OCI-M2 (cell line): ENCODE data around the gene BBLN.
"Not testable (repeated sequence)": the region's sequence is repeated elsewhere in the genome, so short reads cannot be mapped to it uniquely, and the experiment has no call there.

Source experiments
- DNase-seq: peaks from one replicate; lab custom pipeline; 2025; ENCODE audit not compliant: unreplicated experiment; lab: John Stamatoyannopoulos, UW

Gene BBLN

DNA sequence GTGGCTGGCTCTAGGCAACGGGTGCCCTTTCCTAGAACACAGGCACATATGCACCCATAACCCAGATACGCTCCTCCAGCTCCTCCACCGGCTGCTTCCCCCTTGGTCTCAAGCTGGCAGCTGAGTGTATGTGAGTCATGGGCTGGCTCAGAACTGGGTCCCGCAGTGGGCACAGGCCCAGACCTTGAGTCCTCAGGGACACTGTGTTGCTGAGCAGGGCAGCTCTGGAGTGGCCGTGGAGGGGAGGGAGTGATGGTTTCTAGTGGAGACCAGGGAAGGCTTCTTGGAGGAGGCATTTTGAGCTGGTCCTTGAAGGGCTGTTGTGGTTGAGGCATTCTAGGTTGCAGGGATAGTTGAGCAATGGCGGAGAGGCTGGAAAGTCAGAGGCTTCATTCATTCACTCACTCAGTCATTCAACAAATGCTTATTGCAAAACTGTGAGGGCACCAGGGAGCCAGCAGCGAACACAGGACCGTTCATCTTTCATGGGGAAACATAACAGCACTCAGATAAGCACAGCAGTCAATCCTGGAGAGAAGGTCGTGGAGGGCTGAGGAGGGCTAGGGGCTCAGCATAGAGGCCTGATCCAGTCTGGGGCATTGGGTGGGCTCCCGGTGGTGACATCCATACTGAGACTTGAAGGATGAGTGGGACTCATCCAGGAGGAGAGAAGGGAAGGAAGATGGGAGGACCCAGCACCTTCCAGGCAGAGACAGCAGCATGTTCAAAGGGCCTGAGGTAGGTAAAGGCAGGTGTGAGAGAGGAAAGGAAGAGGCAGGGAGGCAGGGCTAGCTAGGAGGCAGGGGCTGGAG is 2.4 kb downstream of the BBLN start:
- no peak for DNase-seq

DNA sequence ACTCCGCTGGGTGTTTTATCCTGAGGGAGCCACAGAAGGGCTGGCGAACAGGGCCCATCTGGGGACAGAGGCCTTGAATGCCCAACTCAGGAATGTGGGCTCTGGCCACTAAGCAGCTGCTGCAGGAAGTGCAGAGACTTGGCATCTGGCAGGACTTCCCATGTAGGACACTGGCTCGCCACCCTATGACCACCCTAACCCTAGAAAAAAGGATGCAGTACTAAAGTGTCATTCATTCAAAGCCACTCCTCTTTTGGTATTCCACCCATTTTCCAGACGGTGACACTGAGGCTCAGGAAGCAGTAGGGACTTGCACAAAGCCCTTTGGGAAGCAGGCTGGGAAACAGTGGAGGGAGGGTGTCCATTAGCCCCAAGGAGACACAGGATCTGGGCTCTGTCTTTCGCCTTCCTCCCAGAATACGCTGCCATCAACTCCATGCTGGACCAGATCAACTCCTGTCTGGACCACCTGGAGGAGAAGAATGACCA is 3.0 kb downstream of the BBLN start:
- DNase-seq: no peak

DNA sequence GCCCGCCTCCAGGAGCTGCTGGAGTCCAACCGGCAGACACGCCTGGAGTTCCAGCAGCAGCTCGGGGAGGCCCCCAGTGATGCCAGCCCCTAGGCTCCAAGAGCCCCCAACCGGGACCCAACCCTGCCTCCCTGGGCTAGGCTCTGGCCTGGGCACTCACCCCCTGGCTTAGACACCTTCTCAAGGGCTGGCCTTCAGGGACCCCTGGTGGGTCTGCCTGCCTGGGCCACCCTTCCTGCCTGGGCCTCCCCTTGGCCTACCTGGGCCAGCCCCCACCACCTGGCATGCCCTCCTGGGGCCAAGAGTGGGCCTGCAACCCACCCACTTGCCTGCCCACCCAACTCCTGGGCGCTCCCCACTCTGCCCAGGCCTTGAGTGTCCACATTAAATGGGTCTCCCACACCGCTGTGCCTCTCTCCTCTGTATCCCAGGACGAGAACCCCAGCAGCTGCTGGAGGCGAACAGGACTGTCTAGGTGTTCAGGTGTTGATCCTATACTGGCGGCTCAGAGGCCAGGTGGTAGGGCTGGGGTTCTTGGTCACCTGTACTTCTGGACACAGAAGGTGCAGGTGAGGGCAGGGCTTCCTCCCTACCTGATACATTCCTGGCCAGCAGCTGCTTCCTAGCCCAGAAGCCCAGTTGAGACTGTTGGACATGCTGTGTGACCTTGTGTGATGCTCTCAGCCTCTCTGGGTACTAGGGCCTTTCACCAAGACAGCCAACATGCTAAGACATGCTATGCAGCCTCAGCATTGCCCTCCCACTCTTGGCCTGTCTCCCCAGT is 3.6 kb downstream of the BBLN start:
- no peak for DNase-seq

DNA sequence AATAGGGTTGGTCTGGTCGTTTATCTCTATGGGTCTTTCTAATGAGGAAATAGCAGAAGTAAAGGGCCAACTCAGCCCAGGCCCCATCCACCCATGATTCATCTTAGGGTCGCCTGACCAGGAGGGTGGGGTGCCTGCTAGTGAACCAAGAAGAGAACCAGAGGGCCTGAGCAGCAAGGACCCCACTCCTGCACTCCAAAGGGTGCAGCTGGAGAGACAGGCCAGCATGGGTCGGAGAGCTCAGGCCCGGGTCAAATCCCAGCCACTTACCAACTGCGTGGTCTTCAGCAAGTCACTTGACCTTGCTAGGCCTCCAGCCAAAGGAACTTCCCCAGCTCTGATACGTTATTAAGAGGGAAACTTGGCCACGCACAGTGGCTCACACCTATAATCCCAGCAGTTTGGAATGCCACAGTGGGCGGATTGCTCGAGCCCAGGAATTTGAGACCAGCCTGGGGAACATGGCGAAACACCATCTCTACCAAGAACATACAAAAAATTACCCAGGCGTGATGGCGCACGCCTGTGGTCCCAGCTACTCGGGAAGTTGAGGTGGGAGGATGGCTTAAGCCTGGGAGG is 4.3 kb downstream of the BBLN start:
- DNase-seq: no peak

DNA sequence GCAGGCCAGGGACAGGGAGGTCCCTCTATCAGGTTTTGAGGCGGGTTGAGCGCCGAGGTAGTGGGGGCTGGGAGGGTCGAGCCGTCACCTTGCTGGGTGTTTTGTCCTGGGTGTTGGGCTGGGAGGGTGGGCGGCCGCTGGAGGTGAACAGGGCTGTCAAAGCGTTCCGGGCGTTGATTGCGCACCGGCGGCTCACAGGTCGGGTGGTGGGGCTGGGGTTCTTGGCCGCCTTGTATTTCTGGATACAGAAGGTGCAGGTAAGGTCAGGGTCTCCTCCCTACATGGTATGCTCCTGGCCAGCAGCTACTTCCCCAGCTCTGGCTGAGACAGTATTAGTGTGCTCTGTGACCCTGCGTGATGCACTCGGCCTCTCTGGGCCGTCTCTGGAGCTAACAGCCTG is 6.1 kb downstream of the BBLN start:
- DNase-seq: no peak

DNA sequence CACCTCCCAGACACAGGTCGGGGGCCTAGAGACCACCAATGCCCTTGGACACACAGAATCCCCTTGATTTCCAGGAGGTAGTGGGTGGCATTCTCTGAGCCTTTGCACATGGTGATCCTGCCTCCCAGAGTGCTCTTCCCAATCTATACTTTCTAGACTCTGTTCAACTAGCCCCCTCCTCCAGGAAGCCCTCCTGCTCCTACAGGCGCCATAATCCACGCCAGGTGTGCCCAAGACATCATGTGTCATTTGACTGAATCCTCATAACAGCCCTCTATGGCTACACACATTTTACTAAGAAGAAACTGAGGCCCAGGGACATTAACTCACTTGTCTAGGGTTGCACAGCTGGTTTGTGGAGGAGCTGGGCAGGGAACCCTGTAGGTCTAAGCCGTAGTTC is 7.1 kb downstream of the BBLN start:
- DNase-seq: no peak

DNA sequence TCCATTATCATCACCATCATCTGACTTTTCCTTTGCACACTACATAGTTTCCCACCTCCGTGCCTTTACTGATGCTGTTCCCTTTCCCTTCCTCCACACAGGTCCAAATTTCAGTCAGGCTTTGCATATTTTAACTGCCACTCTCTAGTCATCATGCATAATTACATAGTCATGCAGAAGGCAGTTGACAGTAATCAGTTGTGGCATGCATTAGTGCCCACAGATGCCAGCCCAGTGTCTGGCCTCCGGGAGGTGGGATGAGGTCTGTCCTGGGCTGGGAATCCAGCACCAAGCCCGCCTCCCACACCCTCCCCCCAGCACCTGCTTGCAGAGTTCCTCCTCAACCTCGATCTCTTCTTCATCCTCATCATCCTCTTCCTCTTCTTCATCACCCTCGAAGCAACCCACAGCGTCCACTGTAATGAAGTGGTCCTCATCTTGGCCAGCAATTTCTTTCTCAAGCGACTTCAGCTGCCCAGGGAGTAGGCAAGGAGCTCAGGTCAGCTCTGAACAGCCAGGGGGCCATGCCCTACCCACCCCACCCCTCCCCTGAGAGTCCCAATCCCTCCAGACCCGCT is 8.8 kb downstream of the BBLN start:
- no peak for DNase-seq

DNA sequence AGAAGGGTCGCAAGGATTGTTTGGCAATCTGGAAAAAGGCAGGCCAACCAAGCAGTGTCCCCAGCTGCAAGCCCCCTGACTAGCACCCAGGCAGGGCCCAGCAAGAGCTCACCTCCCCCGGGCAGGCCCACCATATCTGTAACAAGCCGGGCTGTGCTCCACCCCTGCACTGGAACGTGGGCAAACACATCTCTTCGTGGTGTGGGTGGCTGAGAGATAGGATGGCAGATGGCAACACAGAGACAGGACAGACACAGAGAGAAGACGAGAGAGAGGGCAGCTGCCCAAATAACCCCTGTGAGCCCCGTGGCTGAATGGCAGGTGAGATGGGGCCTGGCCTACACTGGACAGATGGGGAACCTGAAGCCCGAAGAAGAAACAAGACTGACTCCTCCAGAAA is 9.4 kb downstream of the BBLN start:
- no peak for DNase-seq

DNA sequence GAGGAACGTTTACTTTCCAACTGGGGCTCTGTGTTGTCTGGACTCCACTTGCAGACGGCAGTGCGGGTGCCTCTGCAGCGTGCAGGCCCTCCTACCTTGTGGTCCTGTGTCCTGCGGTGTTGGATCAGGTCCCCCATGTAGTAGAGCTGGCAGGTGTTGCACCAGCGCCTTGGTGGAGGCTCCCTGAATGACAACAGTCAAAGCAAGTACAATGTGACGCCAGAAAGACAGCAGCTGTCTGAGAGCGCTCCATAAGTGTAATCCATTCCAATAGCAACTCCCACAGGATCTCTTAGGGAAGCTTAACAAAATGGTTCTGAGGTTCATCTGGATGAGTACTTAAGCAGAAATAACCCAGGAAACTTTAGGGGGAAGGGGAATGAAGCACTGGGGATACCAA is 9.9 kb downstream of the BBLN start:
- no peak for DNase-seq

DNA sequence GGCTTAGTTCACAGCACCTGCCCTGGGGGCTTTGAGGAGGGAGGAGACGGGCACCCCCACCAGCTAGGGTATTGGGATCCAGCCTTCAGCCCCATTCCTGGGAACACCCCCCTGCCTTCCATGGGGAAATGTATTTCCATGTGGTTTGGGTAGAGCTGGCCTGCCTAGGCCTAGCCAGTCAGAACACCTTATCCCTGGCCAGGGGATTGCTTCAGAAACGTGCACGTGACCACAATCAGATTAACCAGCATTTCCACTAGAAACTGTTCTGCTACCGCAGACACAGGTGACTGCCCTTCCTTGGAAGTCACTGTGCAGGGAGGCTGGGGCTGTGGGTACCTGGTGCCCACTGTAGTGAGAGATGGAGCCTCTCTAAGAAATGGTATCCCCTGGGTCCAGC is 14.0 kb downstream of the BBLN start:
- DNase-seq: no peak

DNA sequence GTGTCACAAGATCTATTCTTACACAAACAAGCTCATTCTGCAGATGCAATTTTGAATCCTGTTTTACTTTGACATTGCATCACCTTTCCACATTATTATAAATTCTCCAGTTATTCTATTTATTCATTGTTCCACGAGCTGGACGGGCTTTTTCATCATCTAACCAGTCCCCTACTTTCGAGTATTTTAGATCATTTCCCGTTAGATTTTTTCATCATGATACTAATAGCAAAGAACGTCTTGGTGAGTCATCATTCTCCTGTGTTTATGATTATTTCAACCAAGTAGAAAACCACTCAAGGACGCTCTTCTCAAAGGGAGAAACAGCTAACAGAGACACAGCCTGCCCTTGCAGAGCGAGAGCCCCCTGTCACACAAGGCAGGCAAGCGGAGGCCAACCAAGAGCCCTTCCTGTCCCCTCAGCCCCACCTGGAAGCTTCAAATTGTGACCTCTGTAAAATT is 15.1 kb downstream of the BBLN start:
- no peak for DNase-seq

DNA sequence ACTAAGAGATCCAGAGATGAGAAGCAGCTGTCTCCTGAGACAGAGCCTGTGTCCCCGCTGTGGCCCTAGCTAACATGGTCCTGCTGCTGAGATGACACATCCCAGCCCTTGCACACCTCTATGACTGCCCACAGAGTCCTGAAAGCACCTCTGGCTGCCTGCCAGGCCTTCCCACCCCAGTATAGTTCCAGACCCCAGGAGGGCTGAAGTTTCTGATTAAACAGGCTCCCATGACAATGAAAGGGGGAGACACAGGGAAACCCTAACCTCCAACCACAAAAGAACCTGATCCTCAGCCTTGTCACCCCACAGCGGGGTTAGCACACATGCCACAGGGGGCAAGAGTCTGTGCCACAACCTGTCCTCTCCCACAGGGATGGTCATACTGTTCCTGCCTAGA is 15.7 kb downstream of the BBLN start:
- no peak for DNase-seq

DNA sequence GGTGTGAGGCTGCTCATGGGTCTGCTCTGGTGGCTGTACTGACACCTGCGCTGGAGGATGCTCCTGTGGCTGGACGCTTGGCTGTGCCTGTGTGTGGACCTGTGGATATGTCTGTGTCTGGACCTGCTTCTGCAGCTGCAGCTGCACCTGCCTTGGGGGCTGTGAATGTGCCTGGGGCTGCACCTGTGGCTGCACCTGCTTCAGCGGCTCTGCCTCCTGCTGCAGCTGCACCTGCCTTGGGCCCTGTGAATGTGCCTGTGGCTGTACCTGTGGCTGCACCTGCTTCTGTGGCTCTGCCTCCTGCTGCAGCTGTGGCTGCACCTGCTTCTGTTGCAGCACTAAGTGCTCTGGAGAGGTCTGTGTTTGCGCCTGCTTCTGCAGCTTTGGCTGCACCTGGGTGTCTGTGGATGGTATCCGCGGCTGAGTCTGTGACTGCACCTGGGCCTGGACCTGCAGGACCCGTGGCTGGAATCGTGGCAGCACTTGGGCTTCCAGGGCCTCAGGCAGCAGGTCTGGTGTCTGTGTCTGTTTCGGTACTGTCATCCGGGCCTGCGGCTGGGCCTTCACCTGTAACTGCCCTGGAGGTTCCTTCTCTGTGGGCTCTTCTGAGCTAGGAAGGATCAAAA is 18.9 kb downstream of the BBLN start:
- no peak for DNase-seq

DNA sequence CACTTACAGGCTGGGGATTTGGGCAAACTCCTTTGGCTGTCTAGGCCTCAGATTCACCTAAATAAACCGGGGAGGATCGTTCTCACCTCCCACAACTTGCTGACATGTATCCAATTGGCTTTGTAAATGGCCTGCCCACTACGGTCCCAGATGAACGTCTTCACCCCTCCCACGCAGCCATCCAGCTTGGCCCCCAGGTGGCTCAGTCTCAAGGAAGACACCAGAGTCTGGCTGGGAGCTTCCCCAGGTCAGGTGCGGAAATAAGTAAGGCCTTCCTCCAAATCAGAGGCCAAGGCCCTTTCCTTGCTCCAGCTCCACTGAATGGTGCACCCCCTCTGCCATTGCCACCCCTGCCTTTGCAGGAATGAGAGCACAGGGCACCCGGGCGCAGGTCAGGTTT is 19.9 kb downstream of the BBLN start:
- no peak for DNase-seq

DNA sequence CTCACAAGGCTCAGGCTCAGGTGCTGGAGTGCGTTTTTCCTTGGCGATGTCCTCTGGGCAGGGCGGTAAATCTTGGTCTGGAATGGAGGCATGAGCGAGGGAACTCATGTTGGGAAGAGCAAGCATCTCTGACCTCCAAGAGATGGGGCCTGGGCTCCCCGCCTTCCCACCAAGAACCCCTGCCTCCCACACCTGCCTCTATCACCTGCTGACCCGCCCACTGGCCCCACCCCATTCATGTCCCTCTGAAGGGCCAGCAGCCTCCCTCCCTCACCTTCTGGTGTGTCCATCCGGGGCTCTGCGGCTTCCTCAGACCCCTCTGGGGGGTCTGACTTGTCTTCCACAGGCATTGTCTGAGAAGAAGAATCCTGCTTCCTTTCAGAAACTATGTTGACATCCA is 20.4 kb downstream of the BBLN start:
- no peak for DNase-seq

DNA sequence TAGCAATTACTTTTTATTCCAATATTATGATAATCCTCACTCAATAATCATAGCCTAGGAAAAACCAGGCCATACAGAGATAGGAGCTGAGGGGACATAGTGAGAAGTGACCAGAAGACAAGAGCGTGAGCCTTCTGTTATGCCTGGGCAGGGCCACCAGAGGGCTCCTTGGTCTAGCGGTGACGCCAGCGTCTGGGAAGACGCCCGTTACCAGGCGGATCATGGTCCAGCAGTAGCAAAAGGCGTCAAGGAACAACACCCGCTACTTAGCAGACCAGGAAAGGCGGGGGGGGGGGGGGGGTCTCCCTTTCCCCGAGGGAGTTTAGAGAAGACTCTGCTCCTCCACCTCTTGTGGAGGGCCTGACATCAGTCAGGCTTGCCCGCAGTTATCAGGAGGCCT is 21.4 kb downstream of the BBLN start:
- DNase-seq: not testable (repeated sequence)

DNA sequence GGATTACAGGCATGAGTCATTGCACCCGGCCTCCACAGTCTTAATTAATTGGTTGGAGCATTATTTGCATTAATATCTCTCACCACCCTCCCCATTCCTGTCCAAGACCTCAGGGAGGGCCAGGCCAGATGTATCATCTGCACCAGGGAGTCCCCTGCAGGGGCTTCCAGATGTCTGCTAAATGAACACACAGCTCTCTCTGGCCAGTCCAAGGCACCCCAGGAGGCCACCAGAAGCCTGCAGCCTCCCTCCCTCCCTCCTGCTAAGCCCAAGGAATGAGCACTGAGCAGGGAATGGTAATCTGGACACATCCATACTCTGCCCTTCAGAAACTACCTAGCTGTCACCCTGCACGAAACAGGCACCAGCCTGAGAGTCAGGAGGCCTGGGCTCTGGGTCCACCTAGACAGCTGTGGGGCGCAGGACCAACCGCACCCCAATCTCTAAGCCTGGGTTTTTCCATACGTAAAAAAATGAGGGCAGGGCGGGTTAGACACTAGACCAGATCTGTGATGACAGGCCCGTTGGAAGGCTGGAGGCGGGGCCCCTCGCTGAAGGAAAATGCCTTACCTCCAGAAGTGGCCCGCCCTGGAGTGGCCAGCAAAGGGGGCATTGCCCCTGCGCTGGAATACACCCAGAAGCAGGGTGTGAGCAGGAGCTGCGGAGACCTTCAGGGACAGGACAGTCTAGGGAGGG is 23.0 kb downstream of the BBLN start:
- DNase-seq: no peak

DNA sequence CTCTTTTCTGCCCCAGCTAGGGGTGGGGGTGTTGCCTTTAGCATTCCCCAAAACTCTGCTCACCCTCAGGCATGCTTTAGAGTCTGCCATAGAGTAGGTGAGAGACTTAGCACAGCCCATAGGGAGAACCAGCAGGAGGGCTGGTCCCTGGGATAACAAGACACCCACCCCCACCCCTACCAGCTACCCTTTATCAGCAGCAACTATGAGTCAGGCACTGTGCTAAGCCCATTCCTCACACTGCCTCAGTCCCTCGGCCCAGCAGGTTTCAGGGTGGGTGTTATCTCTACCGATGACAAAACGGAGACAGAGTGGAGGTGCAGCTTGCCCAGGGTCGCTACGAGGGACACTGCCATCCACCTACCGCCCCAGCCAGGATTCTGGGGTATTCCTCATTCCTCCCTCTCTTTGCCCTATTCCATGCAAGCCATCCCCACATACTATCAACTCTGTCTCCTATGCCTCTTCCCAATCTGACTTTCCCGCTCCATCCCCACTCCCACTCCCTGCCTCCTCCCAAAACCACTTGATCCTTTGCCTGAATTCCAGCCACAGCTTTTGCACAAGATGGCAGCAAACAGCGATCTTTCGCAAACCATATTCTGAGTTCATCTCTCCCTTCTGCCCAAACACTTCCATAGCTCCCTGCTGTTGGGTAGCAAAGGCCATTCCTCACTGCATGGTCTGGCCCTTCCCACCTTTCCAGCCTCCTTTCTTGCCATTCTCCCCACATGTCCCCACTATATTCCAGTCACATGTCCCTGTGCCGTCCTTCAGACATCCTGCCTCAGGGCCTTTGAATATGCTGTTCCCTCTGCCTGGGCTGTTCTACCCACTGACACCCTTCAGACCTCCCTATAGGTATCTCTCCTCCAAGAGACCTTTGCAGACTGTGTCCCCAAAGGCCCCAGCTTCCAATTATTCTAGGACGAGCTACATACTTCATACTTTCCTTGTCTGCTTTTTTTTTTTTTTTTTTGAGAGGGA is 26.2 kb downstream of the BBLN start:
- DNase-seq: no peak

DNA sequence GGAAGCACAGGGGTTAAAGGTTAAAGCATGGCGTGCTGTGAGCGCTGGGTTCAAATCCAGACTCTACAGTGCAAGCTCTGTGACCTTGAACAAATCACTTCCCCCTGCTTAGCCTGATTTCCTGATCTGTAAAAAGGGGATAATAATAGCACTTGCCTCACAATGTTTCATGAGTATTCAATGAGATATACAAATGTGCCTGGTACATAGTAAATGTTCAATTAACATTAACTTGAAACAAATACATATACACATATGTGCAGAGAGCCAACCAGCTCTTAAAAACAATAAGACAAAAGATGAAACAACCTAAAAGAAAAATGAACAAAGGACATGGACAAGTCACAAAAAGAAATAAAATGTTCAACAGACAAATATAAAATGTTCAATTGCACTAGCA is 27.3 kb downstream of the BBLN start:
- no peak for DNase-seq
